GM20431 (cell line): ENCODE results near the gene CREB3L2.
"Not testable (repeated sequence)": the region's sequence is repeated elsewhere in the genome, so short reads cannot be mapped to it uniquely, and the experiment has no call there.

Experiments used
- in situ Hi-C: fragments of 300-500 bp; cut with MseI, MboI; formaldehyde crosslinking; loops from one replicate; pipeline ENCODE4 v1.15.0; 2020; ENCODE audit warnings: low sequenced_read_pairs; ENCODE audit not compliant: unreplicated experiment

CREB3L2 gene

DNA sequence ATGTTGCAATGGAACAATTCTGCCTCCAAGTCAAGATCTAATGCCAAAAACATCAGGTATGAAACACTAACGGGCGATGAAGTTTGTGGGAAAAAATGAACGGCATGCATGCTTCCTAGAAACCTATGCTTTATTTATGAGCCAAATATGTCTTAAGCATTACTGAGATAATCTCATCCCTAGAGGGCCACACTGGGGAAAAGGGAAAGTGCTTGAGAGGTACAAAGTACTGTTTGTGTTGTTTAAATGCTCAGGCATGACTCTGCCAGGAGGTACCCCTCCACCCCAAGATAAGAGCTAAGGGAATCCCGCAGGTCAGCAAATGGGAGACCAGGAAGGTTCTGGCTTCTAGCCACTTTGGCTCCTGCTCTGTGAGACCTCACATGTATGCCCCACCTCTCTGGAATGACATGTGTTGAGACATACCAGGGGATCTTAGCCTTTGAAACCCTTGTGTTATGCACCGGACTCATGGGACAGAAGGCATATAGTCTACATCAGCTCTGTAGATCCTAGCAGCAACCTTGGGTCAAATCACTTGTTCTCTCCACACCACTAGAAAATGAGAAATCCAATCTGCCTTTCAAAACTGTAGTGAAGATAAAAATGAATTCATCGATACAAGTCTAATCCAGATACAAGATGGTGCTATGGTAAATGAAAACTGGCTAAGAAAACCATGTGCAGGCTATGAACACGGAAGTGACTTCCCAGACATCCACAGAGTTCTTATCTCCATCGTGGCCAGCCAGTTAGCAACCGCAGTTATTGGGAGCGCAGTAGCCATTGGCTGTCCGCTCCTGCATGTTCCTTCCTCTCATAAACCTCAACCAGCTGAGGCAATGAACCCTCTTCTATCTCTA lies 61.0 kb downstream of the CREB3L2 start:
- in situ Hi-C loops, result no loop called here

DNA sequence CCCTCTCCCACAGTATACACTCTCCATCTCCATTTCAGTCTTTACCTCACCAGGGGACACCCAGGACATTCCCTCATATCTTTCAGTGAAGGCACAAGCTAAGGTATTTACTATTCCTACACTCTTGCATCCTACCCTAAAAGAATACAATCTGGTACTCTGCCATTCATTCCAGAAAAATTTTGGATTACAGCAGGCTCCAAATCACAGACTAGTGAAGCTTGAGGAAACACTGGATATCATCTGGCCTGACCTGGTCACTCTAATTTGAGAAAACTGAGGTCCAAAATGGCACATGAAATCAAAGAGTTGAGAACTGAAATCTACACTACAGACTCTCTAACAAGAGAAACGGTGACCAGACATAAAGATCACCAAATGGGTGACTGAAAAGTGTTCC lies 61.7 kb downstream of the CREB3L2 start:
- in situ Hi-C loops, result no loop called here

DNA sequence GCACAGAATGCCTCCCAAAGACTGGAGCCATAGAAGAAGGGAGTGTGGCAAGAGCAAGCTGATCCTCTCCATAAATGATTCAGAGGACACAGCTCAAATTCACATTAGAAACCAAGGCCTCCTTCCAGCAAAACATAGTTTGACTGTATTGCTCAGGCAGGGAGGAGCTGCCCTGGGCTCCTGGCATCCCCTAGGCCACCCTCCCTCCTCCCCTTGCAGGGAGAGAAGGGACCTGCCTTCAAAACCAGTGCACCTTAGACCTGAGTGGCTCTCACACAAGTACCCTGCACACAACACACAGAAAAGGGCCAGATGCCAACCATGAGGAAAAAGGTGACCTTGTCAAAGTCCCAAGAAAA lies 64.7 kb downstream of the CREB3L2 start:
- in situ Hi-C loops, result no loop called here

DNA sequence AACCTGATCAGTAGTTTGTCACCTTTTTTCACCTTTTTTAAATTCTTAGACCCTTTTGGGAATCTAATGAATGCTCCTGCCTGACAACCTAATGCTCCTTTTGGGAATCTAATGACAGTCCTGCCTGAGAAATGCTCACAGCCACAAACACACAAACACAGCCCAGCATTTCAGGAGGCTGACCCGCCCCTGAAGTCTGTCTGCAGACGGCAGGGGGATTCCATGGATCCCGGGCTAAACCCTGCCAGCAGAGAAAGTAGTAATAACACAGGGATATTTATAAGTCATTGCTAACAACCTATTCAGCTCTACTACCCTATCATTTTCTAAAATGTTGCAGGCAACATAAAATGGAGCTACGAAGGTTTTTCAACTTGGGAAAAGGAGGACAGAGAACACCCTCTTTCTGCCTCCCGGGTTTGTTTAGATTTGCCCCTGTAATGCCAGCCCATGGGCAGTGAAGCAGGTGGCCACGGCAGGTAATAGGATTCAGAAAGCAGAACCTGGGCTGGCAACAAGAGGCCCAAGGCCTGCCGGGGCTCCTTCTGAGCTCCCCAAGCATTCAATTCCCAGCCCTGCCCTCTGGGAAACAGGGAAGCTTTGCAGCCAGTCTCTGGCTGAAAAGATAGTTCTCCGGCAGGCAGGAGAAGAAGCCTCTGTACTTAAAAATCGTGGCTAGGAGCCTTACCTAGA lies 65.2 kb downstream of the CREB3L2 start:
- in situ Hi-C loops, result no loop called here

DNA sequence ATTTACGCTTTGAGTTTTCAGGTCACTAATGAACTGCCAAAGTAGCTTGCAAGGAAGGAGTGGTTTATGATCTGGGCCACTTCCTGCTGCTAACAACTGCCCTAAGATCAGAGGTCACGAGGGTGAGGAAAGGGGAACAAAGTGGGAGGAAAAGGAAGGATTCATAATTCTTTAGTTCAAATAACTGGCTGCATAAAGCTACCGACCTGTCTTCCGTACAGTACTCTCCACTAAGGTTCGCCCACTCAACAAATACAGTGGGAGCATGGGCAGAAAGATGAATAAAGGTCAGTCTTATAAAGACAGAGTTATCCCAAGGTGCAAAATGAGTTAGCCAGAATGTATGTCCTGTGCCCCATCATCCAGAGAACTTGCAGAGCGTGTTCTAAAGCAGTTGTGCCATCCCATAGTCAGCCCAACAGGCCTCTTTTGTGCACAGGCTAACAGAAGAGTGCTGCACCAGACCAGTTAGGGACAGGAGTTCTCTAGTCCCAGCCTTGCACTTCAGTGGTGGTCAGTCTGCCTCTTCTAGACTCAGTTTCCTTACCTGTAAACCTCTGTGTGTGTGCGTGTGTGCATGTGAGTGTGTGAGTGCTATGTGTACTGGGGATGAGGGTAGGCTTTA lies 65.9 kb downstream of the CREB3L2 start:
- in situ Hi-C loops, result no loop called here

DNA sequence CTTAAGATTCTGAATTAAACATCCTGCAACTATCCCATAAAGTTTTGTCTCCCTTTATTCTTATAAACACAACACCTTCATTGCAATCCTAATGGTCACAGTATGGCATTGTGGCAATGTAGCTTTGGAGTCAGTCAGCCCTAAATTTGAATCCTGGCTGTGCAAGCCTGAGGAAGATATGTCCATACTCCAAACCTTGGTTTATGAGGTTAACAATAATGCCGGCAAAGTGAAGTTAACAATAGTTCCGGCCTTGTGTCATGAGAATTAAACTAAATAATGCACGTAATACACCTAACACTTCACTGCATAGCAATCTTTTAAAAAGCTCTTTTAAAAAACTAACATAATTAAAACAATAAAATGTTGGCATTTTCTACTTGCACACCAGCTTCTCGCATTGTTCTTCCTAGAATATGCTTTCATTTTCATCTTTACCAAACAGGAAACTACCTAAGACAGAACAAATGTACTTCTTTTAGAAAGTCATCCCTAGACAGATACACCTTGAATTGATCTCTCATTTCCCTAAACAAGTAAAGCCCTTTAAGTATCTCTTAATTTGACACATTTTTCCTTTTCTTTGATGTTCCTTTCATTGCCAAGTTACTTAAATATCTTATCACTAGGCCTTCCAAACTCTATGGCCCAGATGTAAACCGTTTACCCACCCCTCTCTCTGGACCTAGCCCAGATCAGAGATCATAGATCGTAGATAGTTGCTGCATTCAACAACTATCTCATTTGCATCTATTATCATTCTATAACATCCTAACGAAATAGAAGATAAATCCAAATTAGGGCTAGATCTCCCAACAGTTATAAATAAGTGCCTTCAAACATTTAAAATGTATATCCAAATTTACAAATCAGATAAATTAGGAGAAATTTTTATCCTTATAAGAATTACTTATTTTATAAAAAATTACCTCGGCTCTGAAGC lies 66.7 kb downstream of the CREB3L2 start:
- in situ Hi-C loops, result no loop called here

DNA sequence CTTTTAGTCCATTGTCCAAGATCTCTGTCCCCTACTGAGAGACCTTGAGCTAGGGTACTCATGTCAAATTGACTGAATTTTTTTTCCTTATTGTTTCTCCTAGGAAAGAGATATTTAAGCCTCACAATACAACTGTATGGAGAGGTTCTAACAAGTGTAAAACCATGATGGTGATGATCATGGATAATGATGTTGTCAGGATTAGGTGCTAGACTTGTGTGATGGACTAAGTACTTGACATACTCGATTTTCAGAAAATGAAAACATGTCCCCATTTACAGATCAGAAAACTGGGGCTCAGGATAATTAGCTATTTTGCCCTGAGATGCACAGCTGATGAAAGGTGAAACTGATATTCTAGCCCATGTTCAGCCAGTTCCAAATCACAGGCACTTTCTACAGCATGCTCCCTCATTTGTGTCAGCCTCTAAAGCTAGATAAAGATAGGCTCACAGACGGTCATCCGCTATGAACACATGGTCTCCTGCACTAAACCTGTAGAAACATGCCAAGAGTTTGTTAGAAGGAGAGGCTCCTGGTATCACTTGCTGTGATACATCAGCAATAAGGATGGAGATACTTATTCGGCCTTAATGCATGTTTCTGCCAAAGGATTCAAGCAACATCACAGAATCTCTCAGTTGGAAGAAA lies 67.6 kb downstream of the CREB3L2 start:
- in situ Hi-C loops, result no loop called here

DNA sequence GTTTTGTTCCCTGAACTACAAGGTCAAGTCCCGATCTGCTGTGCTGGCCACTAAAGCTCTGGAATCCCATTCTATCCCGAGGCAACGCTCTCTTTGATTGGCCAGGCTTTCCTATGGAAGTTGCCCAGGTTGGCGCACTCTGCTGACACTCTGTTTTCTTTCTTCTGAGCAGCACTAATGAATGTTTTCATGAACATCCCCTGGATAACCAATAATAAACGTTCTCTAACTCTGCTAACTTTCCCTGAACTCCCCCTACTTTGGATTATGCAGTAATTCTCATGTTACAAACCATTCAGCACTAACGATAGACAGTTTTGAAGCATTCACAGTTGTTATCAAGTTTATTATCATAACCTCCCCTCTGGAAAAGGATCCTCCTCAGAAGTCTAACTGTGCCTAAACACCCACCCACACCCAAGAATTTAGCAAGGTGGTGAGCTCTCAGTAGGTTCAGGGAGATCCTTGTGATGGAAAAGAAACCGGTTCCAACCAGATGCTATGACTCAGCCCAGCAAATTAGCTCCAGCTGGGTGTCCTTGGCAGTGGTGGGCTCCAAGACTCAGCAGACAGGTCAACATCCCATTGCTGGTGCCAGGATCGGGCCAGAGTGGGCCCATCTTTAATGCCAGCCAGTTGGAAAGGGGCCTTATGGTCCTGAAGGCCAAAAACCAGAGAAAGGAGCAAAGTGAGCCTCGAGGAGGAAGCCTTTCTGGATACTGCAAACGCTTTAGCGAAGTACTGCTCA lies 68.4 kb downstream of the CREB3L2 start:
- in situ Hi-C loops, result no loop called here

DNA sequence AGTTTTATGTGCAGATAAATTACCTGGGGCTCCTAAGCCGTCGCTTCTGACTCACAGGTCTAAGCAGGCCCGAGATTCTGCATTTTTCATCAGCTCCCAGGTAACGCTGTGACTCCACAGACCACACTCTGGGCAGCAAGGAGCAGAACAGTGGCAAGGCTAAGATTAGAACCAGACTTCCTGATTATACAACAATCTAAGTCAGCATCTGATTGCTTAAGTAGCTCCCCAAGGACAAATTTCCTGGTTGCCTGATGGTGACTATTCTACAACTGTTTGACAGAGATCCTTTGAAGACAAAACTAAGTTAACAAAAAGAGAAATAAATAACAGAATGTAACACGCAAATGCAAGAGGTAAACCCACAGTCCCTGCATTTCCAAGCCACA lies 69.0 kb downstream of the CREB3L2 start:
- in situ Hi-C loops, result no loop called here

DNA sequence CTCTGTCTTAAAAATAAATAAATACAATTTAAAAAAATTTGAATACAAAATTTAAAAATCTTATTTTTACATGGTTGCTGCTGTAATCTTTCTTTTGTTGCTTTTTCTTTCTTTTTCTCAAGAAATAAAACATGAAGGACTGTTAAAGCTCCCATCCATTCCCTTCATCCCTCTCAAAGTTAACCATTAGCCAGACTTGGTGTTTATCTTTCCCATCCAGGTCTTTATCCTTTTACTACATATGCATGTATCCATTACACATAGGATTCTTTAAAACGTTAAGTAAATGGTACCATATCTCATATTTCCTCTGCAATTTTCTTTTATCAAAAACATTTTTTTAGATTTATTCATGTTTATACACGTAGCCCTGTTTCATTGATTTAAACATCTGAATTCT lies 70.1 kb downstream of the CREB3L2 start:
- in situ Hi-C loops, result no loop called here

DNA sequence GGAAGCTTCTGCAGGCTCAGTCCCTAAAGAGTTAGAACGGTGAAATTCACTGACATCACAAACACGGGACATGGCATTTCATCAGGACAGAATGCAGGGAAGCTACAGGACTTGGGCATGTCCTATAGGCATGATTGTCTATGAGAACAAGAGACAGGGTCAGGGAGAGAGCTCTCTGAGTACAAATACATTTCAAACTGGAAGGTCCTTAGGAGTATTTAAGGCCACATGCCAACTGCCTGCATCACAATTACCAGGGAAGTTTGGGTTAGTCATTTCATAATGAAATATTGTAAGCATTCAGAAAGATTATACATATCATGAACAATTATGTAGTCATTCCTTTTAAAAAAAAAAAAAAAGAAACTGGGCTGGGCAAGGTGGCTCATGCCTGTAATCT lies 71.3 kb downstream of the CREB3L2 start:
- in situ Hi-C loops, result no loop called here

DNA sequence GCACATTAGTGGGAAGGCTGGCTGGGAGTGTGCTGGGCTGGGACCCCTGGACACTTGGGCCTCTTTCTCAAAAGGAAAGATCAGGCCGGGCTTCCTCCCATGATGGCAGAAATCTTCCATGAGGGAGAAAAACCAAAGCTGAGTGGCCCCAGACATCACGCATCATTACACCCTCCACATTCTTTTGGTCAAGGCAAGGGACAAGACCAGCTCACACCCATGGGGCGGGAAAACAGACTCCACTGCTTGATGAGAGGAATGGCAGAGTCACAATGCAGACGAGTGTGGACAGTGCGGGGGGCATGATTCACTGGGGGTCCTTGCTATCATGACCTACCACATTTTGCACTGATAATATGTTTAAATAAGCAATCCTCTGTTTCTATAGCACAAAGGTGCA lies 73.3 kb downstream of the CREB3L2 start:
- in situ Hi-C loops, result no loop called here

DNA sequence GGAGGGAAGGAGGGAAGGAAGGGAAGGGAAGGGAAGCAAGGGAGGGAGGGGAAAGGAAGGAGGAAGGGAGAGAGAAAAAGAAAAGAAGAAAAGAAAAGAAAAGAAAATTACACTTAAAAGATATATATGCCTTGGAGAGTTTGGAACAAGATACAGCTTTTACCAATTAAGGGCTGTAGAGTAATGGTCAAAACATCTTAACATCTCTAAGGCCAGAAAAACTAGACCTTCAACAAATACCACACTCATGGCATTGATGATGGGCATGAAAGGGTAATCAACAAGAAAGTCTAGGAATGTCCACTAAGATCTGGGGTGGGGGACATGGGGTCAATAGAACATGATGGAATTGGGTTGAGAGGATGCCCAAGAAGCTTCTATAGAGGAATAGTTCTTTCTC lies 74.5 kb downstream of the CREB3L2 start:
- in situ Hi-C loops, result no loop called here

DNA sequence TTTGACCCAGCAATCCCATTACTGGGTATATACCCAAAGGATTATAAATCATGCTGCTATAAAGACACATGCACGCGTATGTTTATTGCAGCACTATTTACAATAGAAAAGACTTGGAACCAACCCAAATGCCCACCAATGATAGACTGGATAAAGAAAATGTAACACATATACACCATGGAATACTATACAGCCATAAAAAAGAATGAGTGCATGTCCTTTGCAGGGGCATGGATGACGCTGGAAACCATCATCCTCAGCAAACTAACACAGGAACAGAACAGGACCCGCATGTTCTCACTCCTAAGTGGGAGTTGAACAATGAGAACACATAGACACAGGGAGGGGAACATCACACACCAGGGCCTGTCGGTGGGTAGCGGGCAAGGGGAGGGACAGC lies 75.7 kb downstream of the CREB3L2 start:
- in situ Hi-C loops, result not testable (repeated sequence)

DNA sequence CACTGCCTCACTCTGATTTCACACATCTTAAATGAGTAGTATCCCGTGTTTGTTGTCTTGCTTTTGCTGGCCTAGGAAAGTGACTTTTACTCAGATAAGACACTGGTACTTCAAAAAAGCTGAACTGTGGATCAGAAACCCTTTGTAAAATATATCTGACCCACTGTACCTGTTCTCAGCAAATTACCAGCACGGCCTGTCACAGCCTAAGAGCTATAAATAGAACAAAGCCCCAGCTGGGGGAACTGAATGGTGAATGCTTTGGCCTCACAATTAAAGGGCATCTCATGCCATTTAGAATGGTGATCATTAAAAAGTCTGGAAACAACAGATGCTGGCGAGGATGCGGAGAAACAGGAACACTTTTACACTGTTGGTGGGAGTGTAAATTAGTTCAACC lies 76.1 kb downstream of the CREB3L2 start:
- in situ Hi-C loops, result no loop called here

DNA sequence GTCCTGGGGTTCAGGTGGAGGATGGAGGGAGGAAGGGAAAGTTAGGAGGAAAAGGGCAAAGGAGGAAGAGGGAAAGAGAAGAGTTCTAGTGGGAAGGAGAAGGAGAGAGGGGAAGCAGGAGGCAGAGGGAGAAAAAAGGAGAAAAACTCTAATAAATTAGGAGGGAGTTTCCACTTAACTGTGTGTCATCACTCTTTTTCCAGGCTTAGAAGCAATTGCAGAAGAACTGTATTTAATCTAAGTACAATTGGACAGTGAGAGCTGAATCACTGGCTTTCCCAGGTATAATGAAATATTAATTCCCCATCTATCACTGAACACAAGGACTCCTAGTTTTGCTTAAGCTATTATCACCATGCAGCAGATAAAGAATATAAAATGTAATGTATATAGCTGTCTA lies 76.8 kb downstream of the CREB3L2 start:
- in situ Hi-C loops, result no loop called here

DNA sequence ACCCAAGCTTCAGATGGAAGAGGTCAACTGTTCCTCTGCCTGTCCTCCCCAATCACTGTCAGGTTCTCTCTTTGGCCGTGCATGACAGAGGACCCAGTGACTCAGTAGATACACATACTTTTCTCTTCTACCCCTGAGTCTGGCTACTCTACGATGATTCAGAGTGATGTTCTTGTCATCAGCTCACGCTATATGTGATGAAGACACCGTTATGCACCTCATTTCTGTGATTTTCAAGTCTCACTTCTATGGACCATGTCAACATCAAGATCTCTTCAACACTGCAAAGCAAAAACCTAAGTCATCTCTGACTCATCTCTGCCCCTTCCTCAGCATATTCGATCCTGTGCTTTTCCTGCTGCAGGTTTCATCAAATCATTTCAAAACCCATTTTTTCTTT lies 78.5 kb downstream of the CREB3L2 start:
- in situ Hi-C loops, result no loop called here

DNA sequence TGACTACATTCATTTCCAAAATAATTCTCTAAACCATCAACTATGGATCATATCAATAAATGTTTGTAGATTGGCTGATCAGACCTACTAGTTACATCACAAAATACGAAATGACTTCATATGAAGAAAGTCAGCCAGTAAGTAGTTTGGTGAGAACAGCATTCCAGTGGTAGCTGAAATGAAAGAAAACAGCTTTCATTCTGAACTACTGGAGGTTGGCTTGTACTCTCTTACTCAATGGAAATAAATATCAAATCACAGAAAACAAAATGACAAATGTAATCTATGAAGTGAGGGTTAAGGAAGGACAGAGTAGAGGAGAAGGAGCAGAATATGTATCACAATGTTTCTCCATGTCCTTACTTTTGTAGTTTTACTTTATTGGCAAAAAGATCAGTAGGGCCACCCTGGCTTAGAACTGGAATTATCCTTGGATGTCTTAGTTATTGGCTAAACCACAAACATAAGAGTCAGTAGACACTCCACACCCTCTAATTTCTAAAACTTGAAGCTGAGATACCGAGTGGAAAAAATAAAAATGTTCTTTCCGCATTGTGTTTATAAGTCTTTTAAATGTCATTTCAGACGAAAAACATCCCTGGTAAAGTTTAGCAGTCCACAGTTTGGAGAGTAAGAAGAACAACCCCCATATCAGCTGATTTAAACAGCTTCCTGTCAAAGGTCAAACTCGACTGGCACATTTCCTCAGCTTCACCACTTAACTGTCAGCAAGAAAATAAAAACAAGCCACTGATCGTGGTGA lies 81.1 kb downstream of the CREB3L2 start:
- in situ Hi-C loops, result no loop called here
